22Rv1 (cell line): ENCODE data around the gene AUTS2.

Experiments used
- H3K27ac ChIP-seq: fragments of 450-650 bp; 2 replicates; pipeline ENCODE4 v1.5.1; 2017
- CTCF ChIP-seq: fragments of 450-650 bp; IDR thresholded peaks from 2 replicates; pipeline ENCODE4 v1.5.1; 2017; ENCODE audit warnings: mild to moderate bottlenecking
- ZFX ChIP-seq: fragments of 450-650 bp; IDR thresholded peaks from 2 replicates; pipeline ENCODE4 v1.6.1; 2017; ENCODE audit warnings: antibody characterized with exemption, borderline replicate concordance

AUTS2 gene

GRCh38 chr7:70585071-70585470 is 986.8 kb downstream of the AUTS2 start:
- TF ChIP-seq ZFX (no peak), CTCF (peak; percentile 15; the same call in 1 of the 2 replicates)
- no peak overlapping the region for H3K27ac ChIP-seq

- no peak overlapping the region for H3K27ac ChIP-seq
- no peak for TF ChIP-seq ZFX
- no peak for TF ChIP-seq CTCF
These were observed 988.5 kb downstream of the AUTS2 start for GRCh38 chr7:70586822-70587221.

- peak overlapping the region; percentile 35; the same call in 1 of the 2 replicates for H3K27ac ChIP-seq
- no peak for TF ChIP-seq ZFX
- no peak for TF ChIP-seq CTCF
These were observed 989.5 kb downstream of the AUTS2 start for GRCh38 chr7:70587739-70588138.

- peak overlapping the region; percentile 35; the same call in 1 of the 2 replicates for H3K27ac ChIP-seq
- TF ChIP-seq CTCF (no peak), ZFX (no peak)
These were observed 990.1 kb downstream of the AUTS2 start for GRCh38 chr7:70588191-70588921.

- no peak for TF ChIP-seq CTCF
- no peak for TF ChIP-seq ZFX
- H3K27ac ChIP-seq, result no peak overlapping the region
These were observed 990.7 kb downstream of the AUTS2 start for GRCh38 chr7:70589010-70589409.

- TF ChIP-seq ZFX (no peak), CTCF (no peak)
- H3K27ac ChIP-seq, result no peak overlapping the region
These were observed 991.3 kb downstream of the AUTS2 start for GRCh38 chr7:70589590-70589989.

- no peak overlapping the region for H3K27ac ChIP-seq
- TF ChIP-seq CTCF, result no peak
- TF ChIP-seq ZFX, result no peak
These were observed 992.0 kb downstream of the AUTS2 start for GRCh38 chr7:70590126-70590854.
